Stimulated activated CD8-positive, alpha-beta memory T cell treated with anti-CD3 and anti-CD28 coated beads, Interleukin-12 subunit alpha, Interleukin-12 subunit beta, amount 100 ng/mL, for 1 hour (primary cell): ENCODE measurements around the gene C13orf46.

Source experiments
- DNase-seq: peaks from one replicate; pipeline ENCODE4 v3.0.0-alpha.2; 2020; ENCODE audit warnings: low read depth

C13orf46 gene

DNA sequence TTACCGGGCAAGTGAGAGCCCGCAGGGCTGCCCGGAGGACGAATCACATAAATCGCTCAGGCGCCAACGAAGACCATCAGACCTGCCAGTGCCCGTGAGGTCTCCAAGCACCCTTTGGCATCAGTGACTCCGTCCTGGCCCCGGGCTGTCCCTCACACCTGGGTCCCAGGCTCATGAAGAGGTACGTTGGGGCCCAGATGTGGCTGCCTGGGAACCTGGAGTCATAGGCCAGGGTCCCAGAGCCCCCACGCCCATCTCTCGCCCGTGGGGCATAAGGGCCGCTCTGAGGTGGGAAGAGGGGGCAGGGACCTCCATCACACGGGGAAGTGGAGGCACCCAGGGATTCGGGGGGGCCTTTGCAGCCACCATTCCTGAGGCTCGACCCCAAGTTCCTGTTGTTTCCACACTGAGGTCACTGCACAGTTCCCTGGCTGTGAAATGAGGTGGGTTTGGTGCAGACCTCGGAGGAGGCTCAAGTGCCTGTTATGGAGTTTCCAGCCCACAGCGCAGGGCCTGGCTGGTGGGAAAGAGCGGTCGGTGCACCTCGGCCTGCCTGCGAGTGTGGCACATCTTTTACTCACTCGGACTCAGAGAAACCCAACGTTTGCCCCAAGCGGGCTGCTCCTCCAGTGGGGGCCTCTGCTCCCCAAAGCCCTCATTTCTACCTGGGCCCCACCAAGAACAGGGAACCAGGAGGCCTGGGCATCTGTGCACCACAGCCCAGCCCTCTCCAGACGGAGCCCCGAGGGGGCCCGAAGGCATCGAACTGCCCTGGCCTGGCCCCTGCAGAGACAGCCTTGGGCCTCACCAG, 35.9 kb upstream of the C13orf46 start:
- no peak for DNase-seq

DNA sequence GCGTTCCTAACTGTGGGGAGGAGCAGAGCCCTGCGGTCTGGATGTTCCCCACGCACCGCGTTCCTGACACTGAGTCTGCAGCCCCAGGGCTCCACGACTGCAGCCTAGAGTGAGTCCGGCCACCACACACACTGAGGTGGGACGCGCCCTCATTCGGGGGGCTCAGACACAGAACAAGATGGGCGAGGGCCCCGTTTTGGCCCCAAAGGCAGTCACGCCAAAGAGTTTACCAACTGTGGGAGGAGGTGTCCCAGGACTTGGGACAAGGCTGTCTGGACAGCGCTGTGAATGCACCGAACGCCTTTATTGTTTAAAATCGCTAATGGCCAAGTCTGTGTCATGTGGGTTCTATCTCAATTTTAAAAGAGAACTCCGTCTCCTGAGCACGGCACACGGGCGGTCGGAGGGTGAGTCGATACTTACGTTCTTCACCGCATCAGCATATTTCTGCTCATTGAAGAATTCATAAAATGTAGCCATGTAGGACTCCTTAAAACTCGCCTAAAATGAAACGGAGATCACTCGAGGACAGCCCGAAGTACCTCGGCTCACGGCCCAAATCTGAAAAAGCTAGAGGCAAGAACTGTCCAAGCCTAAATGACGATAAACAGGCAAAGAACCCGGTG, 35.2 kb upstream of the C13orf46 start:
- no peak for DNase-seq

DNA sequence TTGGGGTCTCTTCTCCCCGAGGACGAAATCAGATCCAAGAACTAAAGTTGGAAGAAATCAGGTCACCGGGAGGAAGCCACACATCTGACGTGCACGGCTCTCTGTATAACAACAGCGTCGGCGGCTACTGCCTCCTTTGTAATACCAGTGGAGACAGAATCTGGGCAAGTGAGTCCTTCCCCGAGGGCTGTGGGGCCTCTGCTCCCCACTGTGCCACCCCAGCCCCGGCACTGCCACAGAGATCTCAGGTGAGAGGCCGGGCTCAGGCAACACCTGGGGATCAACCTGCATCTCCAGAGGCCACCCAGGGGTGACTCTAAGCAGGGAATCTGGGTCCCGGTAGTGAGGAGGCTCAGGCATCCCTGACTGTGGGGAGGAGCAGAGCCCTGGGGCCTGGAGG, 33.7 kb upstream of the C13orf46 start:
- DNase-seq: no peak

DNA sequence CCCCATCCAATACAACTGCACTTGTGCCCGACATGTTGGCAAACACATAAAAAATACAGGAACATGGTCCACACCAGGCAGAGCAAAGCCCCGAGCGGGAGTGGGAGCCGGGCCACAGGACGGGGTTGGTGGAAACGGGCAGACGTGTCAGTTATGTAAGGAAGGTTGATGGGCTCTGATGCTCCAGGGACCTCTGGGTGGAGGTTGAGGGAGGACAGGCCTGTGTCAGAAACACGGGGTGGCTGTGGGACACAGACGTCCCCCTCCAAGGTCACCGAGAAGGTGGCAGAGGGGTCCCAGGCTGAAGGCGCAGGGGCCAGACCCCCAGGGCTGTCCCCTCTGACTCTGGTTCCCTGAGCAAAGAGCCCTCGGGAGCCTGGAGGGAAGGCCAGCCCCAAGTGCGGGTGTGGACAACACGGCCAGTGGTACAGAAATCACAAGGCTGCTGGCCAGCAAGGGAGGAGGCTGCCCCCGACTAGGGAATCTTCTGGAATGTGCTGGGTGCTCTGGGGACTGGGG, 31.4 kb upstream of the C13orf46 start:
- no peak for DNase-seq

DNA sequence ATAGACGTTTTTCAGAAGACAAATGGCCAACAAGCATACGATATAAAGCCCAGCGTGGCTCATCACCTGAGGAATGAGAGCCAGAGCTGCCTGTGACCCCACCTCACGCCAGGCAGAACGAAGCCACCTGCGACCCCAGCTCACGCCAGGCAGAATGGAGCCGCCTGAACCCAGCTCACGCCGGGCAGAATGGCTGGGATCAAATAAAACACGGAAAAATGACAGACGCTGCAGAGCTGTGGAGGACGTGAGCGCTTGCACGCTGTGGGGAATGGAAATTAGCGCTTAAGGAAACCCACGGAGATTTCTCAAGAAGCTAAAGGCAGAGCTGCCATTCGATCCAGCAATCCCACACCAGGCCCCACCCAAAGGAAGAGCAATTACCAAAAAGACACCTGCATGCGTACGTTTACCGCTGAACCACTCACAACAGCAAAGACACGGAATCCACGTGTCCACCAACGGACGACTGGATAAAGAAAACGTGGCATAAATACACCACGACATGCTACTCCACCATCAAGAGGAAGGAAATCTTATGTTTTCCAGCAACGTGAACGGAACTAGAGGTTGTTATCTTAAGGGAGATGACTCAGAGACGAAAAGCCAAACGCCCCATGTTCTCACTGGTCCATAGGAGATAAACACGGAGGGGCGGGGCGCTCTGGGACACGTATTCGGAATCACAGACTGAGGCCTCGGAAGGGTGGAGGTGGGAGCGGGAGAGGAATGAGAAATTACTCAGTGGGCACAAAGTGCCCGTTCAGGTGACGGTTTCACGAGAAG, 30.7 kb upstream of the C13orf46 start:
- DNase-seq: no peak

DNA sequence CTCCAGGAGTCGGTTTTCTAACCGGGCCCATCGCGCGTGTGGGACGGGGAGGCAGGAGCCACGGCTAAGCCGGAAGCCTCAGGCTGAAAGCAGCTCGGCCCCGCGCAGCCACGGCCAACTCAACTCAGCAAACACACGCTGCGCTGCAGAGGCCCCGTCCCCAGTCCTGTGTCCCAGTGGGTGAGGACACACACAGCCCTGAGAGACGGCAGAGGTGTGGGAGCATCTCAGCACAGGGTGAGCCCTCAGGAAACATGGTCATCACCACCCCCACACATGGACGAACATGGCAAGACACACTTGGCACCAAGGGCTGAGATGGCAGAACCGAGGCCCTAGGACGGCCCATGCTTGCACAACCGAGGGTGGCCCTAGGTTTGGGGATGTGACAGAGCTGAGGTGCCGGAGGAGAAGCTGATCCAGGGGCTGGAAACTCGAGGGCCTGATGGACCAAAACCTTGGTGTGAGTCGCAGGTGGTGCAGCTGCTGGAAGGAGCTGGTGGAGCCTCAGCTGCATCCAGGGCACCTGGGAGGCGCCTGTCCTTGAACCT, 29.0 kb upstream of the C13orf46 start:
- no peak for DNase-seq

DNA sequence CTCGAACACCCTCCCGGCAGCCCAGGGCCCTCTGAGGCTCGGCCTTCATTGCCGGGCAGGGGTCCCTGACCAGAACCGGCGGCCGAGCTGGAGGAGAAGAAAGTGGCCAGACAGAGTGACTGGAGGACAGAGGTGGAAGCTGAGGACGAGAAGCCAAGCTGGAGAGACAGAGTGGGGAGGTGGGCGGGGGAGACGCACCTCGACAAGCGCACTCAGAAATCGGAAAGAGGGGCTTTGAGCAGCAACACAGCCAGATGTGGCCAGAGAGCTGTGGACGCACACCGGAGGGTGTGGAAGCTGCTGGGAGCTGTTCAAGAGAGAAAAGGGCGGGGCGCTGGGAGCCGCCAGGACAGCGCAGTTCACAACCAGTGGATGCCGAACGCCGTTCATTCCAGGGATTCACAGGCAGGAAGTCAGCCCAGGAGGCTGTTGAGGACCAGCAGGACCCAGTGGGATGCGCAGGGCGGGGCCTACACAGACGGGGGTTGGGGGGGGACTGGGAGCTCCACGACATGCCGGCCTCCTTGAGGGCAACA, 28.2 kb upstream of the C13orf46 start:
- no peak for DNase-seq

DNA sequence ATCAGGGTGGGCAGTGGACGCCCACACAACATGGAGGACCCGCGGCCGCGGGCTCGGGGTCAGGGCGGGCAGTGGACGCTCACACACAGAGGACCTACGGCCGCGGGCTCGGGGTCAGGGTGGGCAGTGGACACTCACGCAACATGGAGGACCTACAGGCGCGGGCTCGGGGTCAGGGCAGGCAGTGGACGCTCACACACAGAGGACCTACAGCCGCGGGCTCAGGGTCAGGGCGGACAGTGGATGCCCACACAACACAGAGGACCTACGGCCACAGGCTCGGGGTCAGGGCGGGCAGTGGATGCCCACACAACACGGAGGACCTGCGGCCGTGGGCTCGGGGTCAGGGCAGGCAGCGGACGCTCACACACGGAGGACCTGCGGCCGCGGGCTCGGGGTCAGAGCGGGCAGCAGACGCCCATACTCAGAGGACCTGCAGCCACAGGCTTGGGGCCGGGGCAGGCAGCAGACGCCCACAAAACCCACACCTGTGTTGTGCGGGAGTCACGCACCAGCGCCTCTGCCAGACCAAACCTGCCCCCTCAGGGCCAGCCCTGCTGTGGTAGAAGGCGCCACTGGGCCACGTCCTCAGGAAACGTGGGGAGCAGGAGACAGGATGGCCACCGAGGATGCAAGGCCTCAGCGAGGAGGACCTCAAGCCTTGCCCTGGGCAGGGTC, 27.6 kb upstream of the C13orf46 start:
- no peak for DNase-seq

DNA sequence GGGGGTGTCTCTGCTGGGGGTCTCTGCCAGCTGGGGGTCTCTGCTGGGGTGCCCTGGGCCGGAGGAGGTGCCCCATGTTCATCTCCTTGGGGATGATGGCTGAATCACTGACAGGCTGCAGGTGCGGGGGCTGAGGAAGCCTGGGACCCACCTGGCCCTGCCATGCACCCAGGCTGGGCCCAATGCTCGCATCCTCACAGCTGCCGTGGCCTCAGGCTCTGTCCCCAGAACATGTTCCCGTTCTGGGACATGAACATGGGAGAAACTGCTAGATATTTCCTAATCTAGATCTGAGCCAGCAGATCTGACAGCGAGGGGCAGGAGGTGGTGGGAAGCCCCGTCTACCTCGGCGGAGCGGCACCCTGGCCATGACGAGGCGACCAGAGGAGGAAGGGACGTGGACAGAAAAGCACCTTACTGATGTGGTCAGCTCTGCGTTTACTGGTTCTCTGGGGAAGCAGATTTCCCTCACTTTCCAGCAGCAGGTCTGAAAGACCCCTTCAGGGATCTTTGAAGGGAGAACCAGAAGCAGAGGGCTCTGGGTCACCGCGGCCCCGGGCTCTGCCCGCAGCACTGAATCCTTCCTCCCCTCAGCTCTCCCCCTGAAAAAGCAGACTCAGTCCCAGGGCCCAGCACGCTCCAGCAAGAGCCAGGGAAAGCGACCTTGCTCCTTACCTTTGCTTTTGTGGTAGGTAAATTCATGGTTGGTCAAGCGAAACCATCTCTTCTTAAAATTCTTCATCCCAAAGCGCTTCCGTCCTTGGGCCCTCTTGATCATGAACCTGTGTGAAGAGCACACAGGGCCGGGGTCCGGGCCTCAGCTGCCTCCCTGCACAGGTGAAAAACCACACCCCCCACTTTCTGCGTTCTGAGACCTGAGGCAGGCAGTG, 26.5 kb upstream of the C13orf46 start:
- no peak for DNase-seq

DNA sequence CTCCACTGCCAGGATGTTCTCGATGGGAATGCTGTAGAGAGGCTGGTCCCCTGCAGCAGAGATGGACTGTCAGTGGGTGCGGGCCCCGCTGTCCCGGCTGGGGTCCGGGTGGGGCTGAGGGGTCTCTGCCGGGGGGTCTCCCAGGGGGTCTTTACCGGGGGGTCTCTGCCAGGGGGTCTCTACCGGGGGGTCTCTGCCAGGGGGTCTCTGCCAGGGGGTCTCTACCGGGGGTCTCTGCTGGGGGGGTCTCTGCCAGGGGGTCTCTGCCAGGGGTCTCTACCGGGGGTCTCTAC, 25.7 kb upstream of the C13orf46 start:
- DNase-seq: no peak

DNA sequence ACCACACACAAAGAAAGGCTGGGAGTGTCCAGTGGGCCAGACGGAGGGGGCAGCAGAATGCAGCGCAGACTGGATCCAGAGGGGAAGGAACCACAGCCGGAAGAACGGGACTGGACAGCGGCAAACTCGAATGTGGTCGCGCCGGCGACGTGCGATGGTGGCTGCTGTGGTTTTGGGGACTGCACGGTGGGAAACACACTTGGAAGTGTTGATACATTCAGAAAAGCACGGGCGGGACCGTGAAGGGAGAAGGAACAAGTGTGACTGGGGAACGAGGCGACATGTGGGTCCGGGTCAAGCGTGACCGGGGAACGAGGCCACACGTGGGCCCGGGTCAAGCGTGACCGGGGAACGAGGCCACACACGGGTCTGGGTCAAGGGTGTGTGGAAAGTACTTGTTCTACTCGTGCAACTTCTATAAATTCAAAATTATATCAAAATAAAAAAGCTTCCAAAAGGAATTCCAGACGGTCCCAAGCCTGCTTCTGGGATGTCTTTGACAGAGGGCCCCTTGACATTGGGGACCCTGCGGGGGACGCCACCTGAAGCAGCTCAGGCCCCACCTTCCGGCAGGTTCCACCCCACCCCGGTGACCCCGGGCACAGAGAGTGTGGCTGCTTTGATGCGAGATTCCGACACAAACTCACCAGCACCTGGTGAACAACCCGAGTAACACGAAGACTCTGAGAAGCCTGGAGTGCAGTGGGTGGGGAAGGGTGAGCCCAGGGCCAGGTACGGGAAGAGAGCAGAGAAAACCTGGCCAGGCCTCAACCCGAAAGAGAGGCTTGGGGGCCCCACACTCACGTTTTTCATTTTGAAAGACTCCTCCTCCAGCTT, 25.1 kb upstream of the C13orf46 start:
- no peak for DNase-seq

DNA sequence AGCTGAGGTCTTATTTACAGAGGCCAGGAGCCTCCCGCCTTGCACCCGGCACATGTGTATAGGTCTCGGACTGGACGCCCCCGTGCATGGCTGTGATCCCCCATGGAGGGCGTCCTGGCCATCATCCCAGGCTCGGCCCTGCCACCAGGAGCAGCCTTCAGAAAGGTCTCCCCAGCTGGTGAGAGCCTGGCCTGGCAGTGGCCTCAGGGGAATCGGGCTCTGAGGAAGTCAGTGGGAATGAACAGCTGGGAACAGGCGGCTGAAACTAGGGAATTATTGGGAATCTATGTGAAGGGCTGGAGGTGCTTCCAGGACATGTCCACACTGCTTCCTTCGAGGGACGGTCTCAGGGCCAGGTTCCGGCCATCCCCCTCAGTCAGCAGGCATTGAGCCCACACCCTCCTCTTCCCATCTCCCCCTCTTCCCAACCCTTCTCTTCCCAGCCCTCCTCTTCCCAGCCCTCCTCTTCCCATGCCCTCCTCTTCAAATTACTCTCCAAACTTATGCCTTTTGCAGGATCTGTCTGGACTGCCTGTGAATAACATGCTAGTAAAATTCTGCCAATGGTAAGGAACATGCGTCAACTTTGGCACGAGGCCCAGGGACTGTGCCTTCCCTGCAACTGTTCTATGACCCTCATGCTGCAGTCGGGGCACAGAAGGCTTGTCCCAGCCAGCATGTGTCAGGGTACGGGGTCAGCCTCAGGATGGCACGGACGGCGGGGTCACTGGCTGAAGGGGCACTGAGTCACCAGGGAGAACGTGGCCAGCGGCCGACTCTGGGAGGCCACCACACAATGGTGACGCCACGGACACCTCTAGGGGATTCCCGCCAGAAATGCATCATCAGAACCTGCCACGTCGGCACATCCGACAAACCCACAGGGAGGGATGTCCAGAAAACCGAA, 24.2 kb upstream of the C13orf46 start:
- DNase-seq: no peak

DNA sequence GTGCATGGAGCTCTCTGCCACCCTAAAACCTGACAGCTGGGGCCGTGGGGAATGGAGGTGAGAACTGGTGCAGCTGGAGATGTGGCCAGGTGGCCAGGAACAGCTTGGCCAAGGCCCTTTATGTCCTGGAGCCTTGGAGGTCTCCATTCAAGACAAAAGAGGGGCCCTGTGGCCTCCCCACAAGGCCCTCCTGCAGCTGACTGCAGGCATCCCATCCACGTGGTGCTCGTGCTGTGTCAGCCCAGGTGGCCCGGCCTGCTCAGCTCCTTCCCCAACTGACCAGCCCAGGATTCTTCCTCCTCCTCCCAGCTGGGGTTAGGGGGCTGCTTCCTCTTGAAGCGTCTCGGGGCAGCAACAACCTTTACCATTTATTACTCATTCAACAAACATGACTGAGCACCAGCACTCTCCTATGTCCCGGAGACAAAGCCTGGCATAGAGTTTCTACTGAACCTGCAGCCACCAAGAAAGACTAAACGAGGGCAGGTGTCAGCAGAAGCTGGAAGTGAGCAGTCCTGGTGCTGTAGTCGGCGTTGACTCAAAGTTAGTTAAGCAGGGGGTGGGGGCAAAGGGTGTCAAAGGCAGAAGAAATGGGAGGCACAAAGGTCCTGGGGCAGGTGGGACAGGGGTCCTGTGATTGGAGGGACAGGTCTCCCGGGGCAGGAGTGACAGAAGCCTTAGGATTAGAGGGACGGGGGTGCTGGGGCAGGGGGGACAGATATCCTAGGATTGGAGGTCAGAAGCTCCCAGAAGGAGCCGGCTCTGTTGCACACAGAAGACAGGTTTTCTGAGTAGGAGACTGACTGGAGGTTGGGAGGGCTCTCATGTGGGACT, 23.3 kb upstream of the C13orf46 start:
- no peak for DNase-seq

DNA sequence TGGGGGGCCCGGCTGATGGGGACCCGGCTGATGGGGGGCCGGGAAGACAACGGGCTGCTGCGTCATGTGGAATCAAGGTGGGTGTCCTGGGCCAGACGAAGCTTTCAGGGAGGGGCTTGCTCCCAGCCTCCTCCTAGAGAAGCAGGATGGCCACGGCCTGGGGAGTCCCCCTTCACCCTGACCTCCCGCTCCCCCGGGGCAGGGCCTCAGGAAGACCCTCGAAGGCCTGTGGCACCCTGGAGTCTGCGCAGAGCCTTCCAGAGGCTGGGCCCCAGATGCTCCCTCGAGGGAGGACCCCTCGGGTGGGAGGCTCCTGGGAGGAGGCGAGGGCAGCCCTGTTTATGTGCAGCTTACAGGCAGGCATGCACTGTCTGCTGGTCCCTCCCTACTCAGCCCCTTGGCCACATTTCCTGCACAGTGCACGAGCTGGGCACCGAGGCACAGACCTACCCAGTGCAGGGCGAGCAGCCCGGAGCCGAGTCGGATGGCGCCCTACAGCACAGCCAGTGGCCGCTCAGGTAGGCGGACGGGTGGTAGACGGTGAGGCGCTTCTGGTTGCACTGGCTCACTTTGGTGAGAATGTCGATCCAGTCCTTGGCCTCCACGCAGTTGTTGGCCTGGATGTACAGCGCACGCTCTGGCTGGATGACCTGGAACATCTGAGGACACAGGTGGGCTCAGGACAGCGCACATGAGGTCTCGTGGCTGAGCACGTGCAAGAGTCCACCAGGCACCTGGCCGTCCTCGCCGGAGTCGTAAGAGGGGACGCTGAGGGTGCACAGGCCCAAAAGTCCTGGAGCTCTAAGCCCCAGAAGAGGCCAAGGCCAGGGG, 22.4 kb upstream of the C13orf46 start:
- DNase-seq: no peak

DNA sequence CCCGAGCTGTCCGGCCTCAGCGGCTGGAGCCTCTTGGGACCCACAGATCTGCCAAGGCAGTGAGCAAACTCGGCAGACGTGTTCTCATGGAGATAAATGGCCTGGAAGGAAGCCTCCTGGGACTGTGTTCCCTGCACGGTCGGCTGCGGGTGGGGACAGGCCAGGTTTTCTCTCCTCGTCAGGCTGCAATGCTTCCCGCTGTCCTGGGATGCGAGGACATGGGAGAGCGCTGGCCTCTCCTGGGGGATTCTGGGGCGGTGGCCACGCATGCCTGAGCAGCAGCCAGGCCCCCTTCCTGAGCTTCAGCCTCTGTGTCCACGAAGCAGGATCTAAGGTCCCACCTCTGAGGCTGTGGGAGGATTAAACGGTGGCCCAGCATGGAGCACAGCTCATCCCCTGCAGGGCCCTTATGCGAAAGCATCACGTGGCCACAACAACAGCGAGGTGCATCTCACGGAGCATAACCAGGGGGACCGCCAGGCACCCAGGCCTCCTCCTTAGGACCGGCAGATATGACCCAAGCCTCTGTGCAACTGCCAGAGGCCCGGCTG, 21.2 kb upstream of the C13orf46 start:
- no peak for DNase-seq

DNA sequence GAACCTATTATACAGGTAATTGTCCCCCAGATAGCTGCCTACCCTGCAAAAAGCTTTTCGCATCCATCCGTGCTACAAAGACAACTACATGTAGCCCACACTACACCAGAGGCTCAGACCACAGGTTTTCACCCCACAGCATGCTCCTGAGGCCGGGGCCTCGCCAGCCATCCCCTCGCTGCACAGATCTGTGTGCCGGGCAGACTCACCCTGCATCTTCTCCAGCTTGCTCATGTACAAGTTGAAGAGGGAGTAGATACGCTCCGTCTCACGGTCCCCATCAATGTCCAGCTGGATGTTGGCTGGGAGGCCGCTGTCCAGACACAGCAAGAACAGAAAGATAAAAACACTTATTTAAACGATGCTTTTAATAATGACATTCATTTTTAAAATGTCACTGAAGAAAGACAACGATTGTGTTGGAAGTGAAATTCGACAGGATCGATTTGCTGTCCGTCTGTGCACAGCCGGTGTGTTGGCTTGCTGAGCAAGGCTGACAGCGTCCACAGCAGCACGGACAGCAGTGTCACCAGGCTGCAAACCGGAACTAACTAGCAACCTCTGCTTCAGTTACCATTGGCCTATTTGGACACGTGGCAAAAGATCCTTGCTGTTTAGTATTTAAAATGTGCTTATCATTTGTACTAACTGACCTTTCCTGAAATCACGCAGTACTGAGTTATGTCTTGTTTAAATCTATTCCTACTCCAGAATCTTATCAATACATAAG, 18.6 kb upstream of the C13orf46 start:
- no peak for DNase-seq
